HG03103 (cell line): ENCODE data around the gene ARFGAP2.
"Not testable (repeated sequence)": the region's sequence is repeated elsewhere in the genome, so short reads cannot be mapped to it uniquely, and the experiment has no call there.

Source experiments
- ATAC-seq: cut with Tn5 transposase; IDR thresholded peaks from one replicate; pipeline ENCODE4 v1.9.1; 2021; ENCODE audit warnings: low read depth; ENCODE audit not compliant: unreplicated experiment

Gene ARFGAP2

GRCh38 chr11:47118958-47119688 lies 57.6 kb downstream of the ARFGAP2 start:
- not testable (repeated sequence) for ATAC-seq
